Measurements from ENCODE around the gene FOXL2NB. TPM values are rescaled to one million over a fixed set of nuclear protein-coding genes. Genes with fewer than 3 reads are reported as not detected.

FOXL2NB gene
- total RNA-seq (2022; extraction: Qiagen RNA extraction), result 0.89 to 1.6 TPM (median 1.2 TPM) in 5 replicates

DNA sequence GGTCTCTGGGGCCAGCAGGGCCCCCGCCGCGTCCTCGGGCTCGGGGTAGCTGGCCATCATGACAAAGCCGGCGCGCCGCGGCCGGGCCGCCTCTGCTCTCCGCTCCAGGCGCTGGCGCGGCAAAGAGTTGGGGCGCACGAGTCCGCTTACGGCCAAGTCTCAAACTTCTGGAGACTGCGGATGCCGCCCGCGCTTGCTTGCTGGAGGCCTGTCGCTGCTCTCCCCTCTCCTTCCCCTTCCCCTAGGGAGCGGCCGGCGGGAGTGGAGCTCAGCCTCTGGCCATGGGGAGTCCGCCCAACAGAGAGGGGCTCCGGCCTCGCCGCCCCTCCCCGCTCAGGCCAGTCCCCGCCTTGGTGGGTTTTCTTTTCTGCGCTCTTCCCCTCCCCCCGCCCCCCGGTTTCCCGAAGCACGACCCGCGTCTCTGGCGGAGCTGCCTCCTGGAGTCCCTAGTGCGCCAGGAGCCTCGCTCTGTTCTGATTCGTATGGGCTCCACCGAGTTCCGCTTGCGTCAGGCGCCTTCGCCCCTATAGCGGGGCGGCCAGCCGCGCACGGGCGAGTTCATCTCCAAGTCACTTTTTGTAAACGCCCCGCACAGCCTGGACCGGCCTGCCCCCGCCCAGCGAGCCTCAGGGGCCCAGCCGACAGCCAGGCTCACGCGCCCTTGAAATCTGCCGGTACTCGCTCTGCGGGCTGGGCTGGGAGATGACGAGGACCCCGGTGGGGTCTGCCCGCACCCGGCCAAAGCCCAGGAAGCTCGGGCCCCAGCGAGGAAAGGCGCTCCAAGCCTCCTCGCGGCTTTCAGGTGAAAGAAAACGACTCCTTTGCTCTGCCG is at the start of gene FOXL2NB, which contains the start of gene FOXL2:
TSS of gene FOXL2NB (plus strand) at position 555 of the 832 bp plus-strand sequence. CDS start at position 703, 148 bp downstream.
TSS of gene FOXL2 (minus strand) at position 475 of the 832 bp plus-strand sequence. CDS start at position 60, 415 bp downstream.

Other genes with a start within 250 kb of the FOXL2NB start
- 15.1 to 18.1 TPM (median 17.7 TPM) in 5 replicates for gene PIK3CB, start 112.3 kb upstream of the FOXL2NB start, total RNA-seq (2022; extraction: Qiagen RNA extraction)
- 2.5 to 5.2 TPM (median 4.7 TPM) in 5 replicates for gene FOXL2, start 80 bp upstream of the FOXL2NB start, total RNA-seq (2022; extraction: Qiagen RNA extraction)
- not detected in 5 replicates for gene PRR23A, start 59.1 kb downstream of the FOXL2NB start, total RNA-seq (2022; extraction: Qiagen RNA extraction)
- not detected in 5 replicates for gene PRR23B, start 73.7 kb downstream of the FOXL2NB start, total RNA-seq (2022; extraction: Qiagen RNA extraction)
- gene PRR23C, start 97.7 kb downstream of the FOXL2NB start, total RNA-seq (2022; extraction: Qiagen RNA extraction), result not detected in 5 replicates